ENCODE measurements around the gene TXNDC2. TPM values are rescaled to one million over a fixed set of nuclear protein-coding genes. Genes with fewer than 3 reads are reported as not detected.

The TXNDC2 gene
- total and polyA plus RNA-seq, 4 donors = under 0.01 to 0.09 TPM; not detected in 2

DNA sequence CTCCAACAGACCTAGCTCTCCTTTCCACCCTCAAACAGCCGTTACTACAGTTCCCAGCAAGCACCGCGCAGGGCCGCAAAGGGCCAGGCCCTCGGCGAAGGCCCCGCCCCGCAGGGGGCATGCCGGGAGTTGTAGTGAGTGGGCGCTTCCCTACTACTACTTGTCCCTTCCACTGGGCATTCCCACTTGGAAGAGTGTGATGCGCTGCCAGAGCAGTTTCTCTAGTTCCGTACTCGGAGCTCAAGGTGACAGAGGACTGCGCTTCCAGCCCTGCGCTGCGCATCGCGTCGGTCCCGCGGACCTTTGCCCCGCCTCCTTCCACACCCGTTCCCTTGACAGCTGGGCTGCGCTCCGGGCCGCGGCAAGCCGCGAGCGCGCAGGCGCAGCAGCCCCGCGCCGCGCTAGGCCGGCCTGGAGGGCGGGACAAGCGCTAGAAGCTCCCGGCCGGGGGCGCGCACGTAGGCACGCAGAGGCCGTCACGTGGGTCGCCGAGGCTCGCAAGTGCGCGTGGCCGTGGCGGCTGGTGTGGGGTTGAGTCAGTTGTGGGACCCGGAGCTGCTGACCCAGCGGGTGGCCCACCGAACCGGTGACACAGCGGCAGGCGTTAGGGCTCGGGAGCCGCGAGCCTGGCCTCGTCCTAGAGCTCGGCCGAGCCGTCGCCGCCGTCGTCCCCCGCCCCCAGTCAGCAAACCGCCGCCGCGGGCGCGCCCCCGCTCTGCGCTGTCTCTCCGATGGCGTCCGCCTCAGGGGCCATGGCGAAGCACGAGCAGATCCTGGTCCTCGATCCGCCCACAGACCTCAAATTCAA, 28.0 kb downstream of the TXNDC2 start, which contains the start of gene VAPA:
Gene VAPA (plus strand): TSS at position 491 of the 808 bp plus-strand sequence. CDS start 241 bp downstream, at position 732.
- Histone ChIP-seq H3K4me1 (ENCODE audit: control insufficient read depth in 4 of 4, insufficient read depth in 4 of 4, low read length in 3 of 4) (peaks cover 5 to 33% (median 28%) of the 10 kb centered on the region in 4 donors), H3K9ac (ENCODE audit: low read depth in 1 of 2, low read length in 2 of 2) (peak within 1 kb of the TSS; percentile 98)

DNA sequence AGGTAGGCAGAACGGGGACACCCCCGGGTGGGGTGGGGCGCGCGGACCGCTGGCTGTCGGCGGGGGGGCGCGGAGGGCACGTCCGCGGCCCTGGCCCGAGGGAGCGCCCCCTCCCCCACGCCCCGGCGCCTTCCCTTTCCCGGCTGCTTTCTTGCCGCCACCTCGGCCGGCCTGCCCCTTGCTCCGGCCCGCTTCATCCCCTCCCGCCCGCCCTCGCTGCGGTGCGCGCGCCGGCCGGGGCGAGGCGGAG, 28.5 kb downstream of the TXNDC2 start:
- WGBS = 1% methylated on average over 35 of the region's 35 CpGs
- Histone ChIP-seq H3K9me3 (ENCODE audit: control insufficient read depth in 4 of 4, low read length in 3 of 4) (no peaks in the 10 kb centered on the region), H3K36me3 (ENCODE audit: control insufficient read depth in 4 of 4, insufficient read depth in 3 of 4, low read depth in 1 of 4, low read length in 3 of 4) (no peaks in the 10 kb centered on the region), H3K4me1 (ENCODE audit: control insufficient read depth in 4 of 4, insufficient read depth in 4 of 4, low read length in 3 of 4) (peaks cover 5 to 38% (median 28%) of the 10 kb centered on the region in 4 donors), H3K9ac (ENCODE audit: low read depth in 1 of 2, low read length in 2 of 2) (peak overlapping the region; percentile 79 to 88), H3K27ac (ENCODE audit: low read depth in 1 of 2, low read length in 2 of 2) (peak overlapping the region; percentile 100), H3K27me3 (ENCODE audit: control insufficient read depth in 4 of 4, insufficient read depth in 4 of 4, low read length in 3 of 4) (no peaks in the 10 kb centered on the region), H3K4me3 (ENCODE audit: low read depth in 1 of 3, low read length in 3 of 3) (peak overlapping the region; percentile 82 to 99 (median 99))
- DNase-seq (ENCODE audit: low spot score) = no peak
- TF ChIP-seq, protein P1, sequence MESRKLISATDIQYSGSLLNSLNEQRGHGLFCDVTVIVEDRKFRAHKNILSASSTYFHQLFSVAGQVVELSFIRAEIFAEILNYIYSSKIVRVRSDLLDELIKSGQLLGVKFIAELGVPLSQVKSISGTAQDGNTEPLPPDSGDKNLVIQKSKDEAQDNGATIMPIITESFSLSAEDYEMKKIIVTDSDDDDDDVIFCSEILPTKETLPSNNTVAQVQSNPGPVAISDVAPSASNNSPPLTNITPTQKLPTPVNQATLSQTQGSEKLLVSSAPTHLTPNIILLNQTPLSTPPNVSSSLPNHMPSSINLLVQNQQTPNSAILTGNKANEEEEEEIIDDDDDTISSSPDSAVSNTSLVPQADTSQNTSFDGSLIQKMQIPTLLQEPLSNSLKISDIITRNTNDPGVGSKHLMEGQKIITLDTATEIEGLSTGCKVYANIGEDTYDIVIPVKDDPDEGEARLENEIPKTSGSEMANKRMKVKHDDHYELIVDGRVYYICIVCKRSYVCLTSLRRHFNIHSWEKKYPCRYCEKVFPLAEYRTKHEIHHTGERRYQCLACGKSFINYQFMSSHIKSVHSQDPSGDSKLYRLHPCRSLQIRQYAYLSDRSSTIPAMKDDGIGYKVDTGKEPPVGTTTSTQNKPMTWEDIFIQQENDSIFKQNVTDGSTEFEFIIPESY (IDR thresholded peaks at IDR 0.05) = no peak
- TF ChIP-seq, protein P2, sequence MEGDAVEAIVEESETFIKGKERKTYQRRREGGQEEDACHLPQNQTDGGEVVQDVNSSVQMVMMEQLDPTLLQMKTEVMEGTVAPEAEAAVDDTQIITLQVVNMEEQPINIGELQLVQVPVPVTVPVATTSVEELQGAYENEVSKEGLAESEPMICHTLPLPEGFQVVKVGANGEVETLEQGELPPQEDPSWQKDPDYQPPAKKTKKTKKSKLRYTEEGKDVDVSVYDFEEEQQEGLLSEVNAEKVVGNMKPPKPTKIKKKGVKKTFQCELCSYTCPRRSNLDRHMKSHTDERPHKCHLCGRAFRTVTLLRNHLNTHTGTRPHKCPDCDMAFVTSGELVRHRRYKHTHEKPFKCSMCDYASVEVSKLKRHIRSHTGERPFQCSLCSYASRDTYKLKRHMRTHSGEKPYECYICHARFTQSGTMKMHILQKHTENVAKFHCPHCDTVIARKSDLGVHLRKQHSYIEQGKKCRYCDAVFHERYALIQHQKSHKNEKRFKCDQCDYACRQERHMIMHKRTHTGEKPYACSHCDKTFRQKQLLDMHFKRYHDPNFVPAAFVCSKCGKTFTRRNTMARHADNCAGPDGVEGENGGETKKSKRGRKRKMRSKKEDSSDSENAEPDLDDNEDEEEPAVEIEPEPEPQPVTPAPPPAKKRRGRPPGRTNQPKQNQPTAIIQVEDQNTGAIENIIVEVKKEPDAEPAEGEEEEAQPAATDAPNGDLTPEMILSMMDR (IDR thresholded peaks at IDR 0.05; ENCODE audit: low read depth, low read length, missing input control) = no peak
- TF ChIP-seq FOXA2 (IDR thresholded peaks at IDR 0.05) (no peak), EGR1 (IDR thresholded peaks at IDR 0.05; ENCODE audit: low read depth in 2 of 2) (no peak), GABPA (IDR thresholded peaks at IDR 0.05 in 1 of 2, conservative IDR thresholded peaks at IDR 0.05 in 1 of 2) (no peak), SP1 (IDR thresholded peaks at IDR 0.05) (no peak), RXRA (IDR thresholded peaks at IDR 0.05) (no peak), HNF4A (conservative IDR thresholded peaks at IDR 0.05) (no peak), YY1 (IDR thresholded peaks at IDR 0.05) (no peak), RAD21 (IDR thresholded peaks at IDR 0.05) (no peak), HNF4G (IDR thresholded peaks at IDR 0.05) (no peak), NR2F2 (IDR thresholded peaks at IDR 0.05) (no peak), JUND (IDR thresholded peaks at IDR 0.05) (no peak), TAF1 (conservative IDR thresholded peaks at IDR 0.05) (no peak)
- TF ChIP-seq, protein P3, sequence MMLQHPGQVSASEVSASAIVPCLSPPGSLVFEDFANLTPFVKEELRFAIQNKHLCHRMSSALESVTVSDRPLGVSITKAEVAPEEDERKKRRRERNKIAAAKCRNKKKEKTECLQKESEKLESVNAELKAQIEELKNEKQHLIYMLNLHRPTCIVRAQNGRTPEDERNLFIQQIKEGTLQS (IDR thresholded peaks at IDR 0.05) = no peak
- TF ChIP-seq, protein P4, sequence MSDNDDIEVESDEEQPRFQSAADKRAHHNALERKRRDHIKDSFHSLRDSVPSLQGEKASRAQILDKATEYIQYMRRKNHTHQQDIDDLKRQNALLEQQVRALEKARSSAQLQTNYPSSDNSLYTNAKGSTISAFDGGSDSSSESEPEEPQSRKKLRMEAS (IDR thresholded peaks at IDR 0.05) = no peak

More for the DNA sequence above, 28.0 kb downstream of the TXNDC2 start, which contains the start of gene VAPA:
- DNase-seq (ENCODE audit: low spot score) = peak; percentile 94
- H3K4me3 ChIP-seq (ENCODE audit: low read depth in 1 of 3, low read length in 3 of 3) = peak within 1 kb of the TSS; percentile 91 to 99 (median 99)
- peak within 1 kb of the TSS; percentile 100 for H3K27ac ChIP-seq (ENCODE audit: low read depth in 1 of 2, low read length in 2 of 2)
- TF ChIP-seq YY1 (IDR thresholded peaks at IDR 0.05) (peak; percentile 29), NR2F2 (IDR thresholded peaks at IDR 0.05) (peak; percentile 25), FOXA1 (IDR thresholded peaks at IDR 0.05) (no peak), SP1 (IDR thresholded peaks at IDR 0.05) (no peak)
- no peaks in the 10 kb centered on the region for H3K36me3 ChIP-seq (ENCODE audit: control insufficient read depth in 4 of 4, insufficient read depth in 3 of 4, low read depth in 1 of 4, low read length in 3 of 4)
- H3K27me3 ChIP-seq (ENCODE audit: control insufficient read depth in 4 of 4, insufficient read depth in 4 of 4, low read length in 3 of 4) = no peaks in the 10 kb centered on the region
- no peaks in the 10 kb centered on the region for H3K9me3 ChIP-seq (ENCODE audit: control insufficient read depth in 4 of 4, low read length in 3 of 4)
- whole genome bisulfite sequencing = under 1% methylated on average over 87 of the region's 87 CpGs

All from liver (tissue), 9 donors.